Activated effector memory CD4-positive, alpha-beta T cell treated with Interleukin-2 at 50 U/mL for 16 hours (primary cell): ENCODE data around the gene HIPK1.
A peak's percentile ranks its signal among the peaks of the same experiment; 100 is the strongest.

ENCODE experiments used
- DNase-seq: peaks from one replicate; pipeline ENCODE4 v3.0.0-alpha.2; 2020

Gene HIPK1

GRCh38 chr1:113913887-113914664, 15.0 kb upstream of the HIPK1 start:
- DNase-seq = no peak

- DNase-seq = no peak
Measured at GRCh38 chr1:113916974-113917373, 12.2 kb upstream of the HIPK1 start.

GRCh38 chr1:113917400-113918082, 11.6 kb upstream of the HIPK1 start:
- DNase-seq = no peak

- no peak for DNase-seq
Measured at GRCh38 chr1:113918243-113918642, 10.9 kb upstream of the HIPK1 start.

- no peak for DNase-seq
Measured at GRCh38 chr1:113922957-113923356, 6.2 kb upstream of the HIPK1 start.

- DNase-seq = no peak
Measured at GRCh38 chr1:113924473-113924872, 4.7 kb upstream of the HIPK1 start.

GRCh38 chr1:113928187-113928930, 765 bp upstream of the HIPK1 start:
- no peak for DNase-seq

GRCh38 chr1:113929750-113930498, 800 bp downstream of the HIPK1 start:
- DNase-seq = peak; percentile 45

GRCh38 chr1:113930499-113931161, 1.5 kb downstream of the HIPK1 start:
- peak; percentile 51 for DNase-seq

GRCh38 chr1:113931451-113931851, 2.3 kb downstream of the HIPK1 start:
- no peak for DNase-seq

- DNase-seq = no peak
Measured at GRCh38 chr1:113934006-113934405, 4.9 kb downstream of the HIPK1 start.

GRCh38 chr1:113934511-113935055, 5.5 kb downstream of the HIPK1 start:
- DNase-seq = no peak

- no peak for DNase-seq
Measured at GRCh38 chr1:113935176-113935575, 6.1 kb downstream of the HIPK1 start.

GRCh38 chr1:113935970-113936369, 6.8 kb downstream of the HIPK1 start:
- DNase-seq = no peak

- DNase-seq = no peak
Measured at GRCh38 chr1:113937146-113937545, 8.0 kb downstream of the HIPK1 start.

- DNase-seq = no peak
Measured at GRCh38 chr1:113938192-113938591, 9.1 kb downstream of the HIPK1 start.

- peak; percentile 16 for DNase-seq
Measured at GRCh38 chr1:113940365-113941244, 11.5 kb downstream of the HIPK1 start.

GRCh38 chr1:113941245-113941559, 12.1 kb downstream of the HIPK1 start:
- no peak for DNase-seq

- DNase-seq = no peak
Measured at GRCh38 chr1:113942527-113942926, 13.4 kb downstream of the HIPK1 start.

GRCh38 chr1:113943028-113943811, 14.1 kb downstream of the HIPK1 start:
- DNase-seq = no peak
